SK-N-MC (cell line): ENCODE data around the gene EXOSC2.

Experiments
- EZH2 ChIP-seq: fragments of 200-600 bp; sonication (generic); IDR thresholded peaks from one replicate; pipeline ENCODE4 v1.6.1; 2017; ENCODE audit warnings: antibody characterized with exemption
- POLR2AphosphoS5 ChIP-seq: IDR thresholded peaks from 2 replicates; pipeline ENCODE4 v1.6.1; 2012; ENCODE audit warnings: mild to moderate bottlenecking, low read depth, low read length, borderline replicate concordance

DNA sequence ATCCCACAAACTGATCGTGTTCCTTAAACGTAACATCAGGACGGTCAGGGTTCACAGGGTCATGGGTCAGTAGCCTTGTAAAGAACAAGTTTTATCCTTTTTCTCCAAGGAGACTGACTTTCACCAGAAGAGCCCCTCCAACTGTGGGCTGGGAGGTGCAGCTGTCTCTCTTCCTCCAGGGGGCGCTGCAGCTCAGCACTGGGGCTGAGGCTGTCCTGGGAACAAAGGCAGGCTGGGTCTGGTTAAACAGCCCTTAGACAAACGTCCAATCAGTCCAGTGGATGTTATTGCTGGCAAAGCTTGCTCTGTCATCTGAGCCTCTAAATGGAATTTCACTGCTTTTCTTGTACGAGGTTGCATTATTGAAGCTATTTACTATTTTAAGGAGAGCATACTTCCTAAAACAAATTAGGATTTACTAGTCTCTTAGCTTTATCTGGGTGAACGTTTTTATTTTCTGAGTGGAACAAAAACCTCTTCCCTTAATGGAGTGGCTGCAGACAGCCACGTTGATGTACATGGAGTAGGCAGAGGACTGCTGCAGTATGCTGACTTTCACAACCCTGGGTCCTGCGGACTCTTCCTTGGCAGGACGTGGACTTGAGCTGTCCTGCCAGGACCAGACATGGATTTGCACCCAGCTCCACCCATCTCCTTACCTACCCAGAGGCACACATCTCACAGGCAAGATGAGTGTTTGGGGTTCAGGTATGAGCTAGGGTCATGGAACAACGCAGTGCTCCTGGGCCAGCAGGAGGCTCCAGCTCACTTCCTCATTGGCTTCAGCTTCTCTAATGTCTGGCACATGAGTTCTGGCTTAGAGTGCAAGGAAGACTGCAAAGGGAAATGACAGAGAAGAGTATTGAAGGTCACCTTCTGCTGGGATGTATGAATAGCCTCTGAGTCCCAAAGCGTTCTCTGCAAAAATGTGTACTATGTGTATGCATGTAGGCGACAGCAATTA lies 7.8 kb downstream of the EXOSC2 start:
- TF ChIP-seq POLR2AphosphoS5 (no peak), EZH2 (no peak)
